DMS79 treated with DMSO at 0.1 percent for 48 hours (cell line): ENCODE measurements around the gene ASCC2.

Source experiments
- DNase-seq: peaks from one replicate; lab custom pipeline; 2025; lab: John Stamatoyannopoulos, UW

The ASCC2 gene

GRCh38 chr22:29787371-29787980 lies 50.6 kb downstream of the ASCC2 start:
- DNase-seq: no peak

- peak; percentile 15 for DNase-seq
Observed at GRCh38 chr22:29786031-29786430, 52.0 kb downstream of the ASCC2 start.

GRCh38 chr22:29784451-29785361 lies 53.4 kb downstream of the ASCC2 start:
- DNase-seq: no peak

GRCh38 chr22:29782061-29782845 lies 55.8 kb downstream of the ASCC2 start:
- DNase-seq: no peak

- no peak for DNase-seq
Observed at GRCh38 chr22:29780748-29781676, 57.1 kb downstream of the ASCC2 start.

GRCh38 chr22:29780220-29780619 lies 57.9 kb downstream of the ASCC2 start:
- DNase-seq: no peak

- no peak for DNase-seq
Observed at GRCh38 chr22:29773233-29773632, 64.8 kb downstream of the ASCC2 start.

- DNase-seq: no peak
Observed at GRCh38 chr22:29772170-29772641, 65.9 kb downstream of the ASCC2 start.

- DNase-seq: peak; percentile 57
Observed at GRCh38 chr22:29769723-29770321, 68.3 kb downstream of the ASCC2 start.

- no peak for DNase-seq
Observed at GRCh38 chr22:29768052-29768693, 69.9 kb downstream of the ASCC2 start.

GRCh38 chr22:29767171-29768051 lies 70.7 kb downstream of the ASCC2 start, which contains the start of gene UQCR10:
UQCR10 (plus strand) TSS chr22:29767369; CDS start chr22:29767399, 30 bp downstream.
- DNase-seq: peak; percentile 64

- peak; percentile 84 for DNase-seq
Observed at GRCh38 chr22:29766632-29767170, 71.4 kb downstream of the ASCC2 start, which contains the start of gene ZMAT5. ZMAT5 (minus strand) TSS chr22:29767007; CDS start chr22:29748544, 18,463 bp downstream.

- no peak for DNase-seq
Observed at GRCh38 chr22:29765905-29766631, 72.0 kb downstream of the ASCC2 start.

- DNase-seq: no peak
Observed at GRCh38 chr22:29762263-29762662, 75.8 kb downstream of the ASCC2 start.

GRCh38 chr22:29758959-29759358 lies 79.1 kb downstream of the ASCC2 start:
- no peak for DNase-seq

- DNase-seq: no peak
Observed at GRCh38 chr22:29758068-29758622, 79.9 kb downstream of the ASCC2 start.

GRCh38 chr22:29757096-29757495 lies 81.0 kb downstream of the ASCC2 start:
- DNase-seq: no peak

- no peak for DNase-seq
Observed at GRCh38 chr22:29756341-29756740, 81.7 kb downstream of the ASCC2 start.
